K562 (cell line): ENCODE results near the gene ITGB2. TPM values are rescaled to one million over a fixed set of nuclear protein-coding genes. Genes with fewer than 3 reads are reported as not detected.

Source experiments
- CBFB ChIP-seq: sonication (generic); formaldehyde crosslinking; IDR thresholded peaks from 2 replicates; pipeline ENCODE4 v1.4.0; 2020; ENCODE audit warnings: mild to moderate bottlenecking, missing genetic modification reagents
- GTF2A2 ChIP-seq: IDR thresholded peaks from 2 replicates; pipeline ENCODE4 v1.6.1; 2016; ENCODE audit warnings: mild to moderate bottlenecking, missing genetic modification characterization, missing compliant biosample characterization
- HOXB6 ChIP-seq: fragments of 250-450 bp; sonication (Bioruptor Pico); IDR thresholded peaks from 2 replicates; pipeline ENCODE4 v1.5.1; 2022; ENCODE audit warnings: mild to moderate bottlenecking, borderline replicate concordance
- KLF10 ChIP-seq: fragments of 250-450 bp; sonication (Bioruptor Pico); IDR thresholded peaks from 2 replicates; pipeline ENCODE4 v1.6.1; 2021; ENCODE audit warnings: matching md5 sums
- NONO ChIP-seq, 2 experiments: fragments of 200-400 bp in 1 of 2; fragments of 450-650 bp in 1 of 2; formaldehyde crosslinking in 1 of 2; IDR thresholded peaks; 2 replicates each; pipeline ENCODE4 v1.6.1; 2017; ENCODE audit warnings: low read depth in 2 of 2, mild to moderate bottlenecking in 2 of 2, moderate library complexity in 2 of 2, low read length in 1 of 2
- RBM14 ChIP-seq: fragments of 200-400 bp; formaldehyde crosslinking; IDR thresholded peaks from 2 replicates; pipeline ENCODE4 v1.6.1; 2018; ENCODE audit warnings: low read depth, mild to moderate bottlenecking, low read length, moderate library complexity, borderline replicate concordance; ENCODE audit not compliant: insufficient read depth
- RBM17 ChIP-seq: fragments of 200-400 bp; formaldehyde crosslinking; IDR thresholded peaks from 2 replicates; pipeline ENCODE4 v1.6.1; 2017; ENCODE audit warnings: low read depth, mild to moderate bottlenecking, low read length, borderline replicate concordance
- SETDB1 ChIP-seq: IDR thresholded peaks from one replicate; pipeline ENCODE4 v1.6.1; 2012; ENCODE audit warnings: low read length, control low read depth, inconsistent platforms
- SRSF1 ChIP-seq: fragments of 200-400 bp; formaldehyde crosslinking; IDR thresholded peaks from 2 replicates; pipeline ENCODE4 v1.6.1; 2017; ENCODE audit warnings: mild to moderate bottlenecking, low read depth, low read length, moderate library complexity
- U2AF1 ChIP-seq: fragments of 200-400 bp; formaldehyde crosslinking; optimal IDR thresholded peaks from 2 replicates; pipeline ENCODE3; 2017; ENCODE audit warnings: mild to moderate bottlenecking, low read depth, low read length, moderate library complexity
- ZNF324 ChIP-seq: fragments of 250-450 bp; sonication (Bioruptor Pico); IDR thresholded peaks from 2 replicates; pipeline ENCODE4 v1.4.0; 2020; ENCODE audit warnings: mild to moderate bottlenecking
- ZNF699 ChIP-seq: fragments of 250-450 bp; sonication (Bioruptor Pico); IDR thresholded peaks from 2 replicates; pipeline ENCODE4 v1.8.0; 2021; ENCODE audit warnings: mild to moderate bottlenecking, moderate library complexity; ENCODE audit not compliant: insufficient replicate concordance
- ZSCAN29 ChIP-seq: fragments of 450-650 bp; IDR thresholded peaks from 2 replicates; pipeline ENCODE4 v1.6.1; 2017
- polyA plus RNA-seq, 8 experiments: library from polyadenylated mRNA; depleted of rRNA in 4 of 8; stranded (reverse) in 5 of 8; unstranded in 3 of 8; fragments of >200 nt; fragmentation: Nextera tagmentation in 2 of 8; fragmentation: Illumina TruSeq in 1 of 8; extraction: Ambion mirVana in 2 of 8; extraction: Trizol in 1 of 8; gene quantifications; 2 replicates each; pipeline versions ENCODE4 v1.2.1 to v1.2.3, GENCODE V29; 2011 to 2014; ENCODE audit warnings: inconsistent platforms in 1 of 8, missing spikeins in 1 of 8
- total RNA-seq, 7 experiments: library from RNA; depleted of rRNA in 6 of 7; stranded (reverse); fragments of >200 nt in 6 of 7; fragmentation: Illumina TruSeq in 2 of 7; extraction: Trizol in 2 of 7; gene quantifications; 2 replicates each; pipeline versions ENCODE4 v1.2.1 to v1.2.3, GENCODE V29; 2011 to 2021; ENCODE audit warnings: low replicate concordance in 1 of 7
- TF ChIP-seq, protein P1 (sequence below): sonication (generic); formaldehyde crosslinking; IDR thresholded peaks from 2 replicates; pipeline ENCODE4 v1.8.0; 2022; ENCODE audit warnings: missing genetic modification reagents, mild to moderate bottlenecking, borderline replicate concordance
- TF ChIP-seq, protein P2 (sequence below): fragments of 250-450 bp; sonication (Bioruptor Pico); IDR thresholded peaks from 2 replicates; pipeline ENCODE4 v1.8.0; 2022; ENCODE audit warnings: moderate library complexity, mild to moderate bottlenecking, inconsistent platforms
- TF ChIP-seq, protein P3 (sequence below): sonication (generic); formaldehyde crosslinking; IDR thresholded peaks from 2 replicates; pipeline ENCODE4 v1.9.0; 2022; ENCODE audit warnings: mild to moderate bottlenecking, missing genetic modification reagents
- TF ChIP-seq, protein P4 (sequence below): fragments of 250-450 bp; sonication (Bioruptor Pico); IDR thresholded peaks from 2 replicates; pipeline ENCODE4 v1.4.0; 2020; ENCODE audit warnings: mild to moderate bottlenecking, moderate library complexity, borderline replicate concordance
- TF ChIP-seq, protein P5 (sequence below): fragments of 250-450 bp; sonication (Bioruptor Pico); IDR thresholded peaks from 2 replicates; pipeline ENCODE4 v1.4.0; 2020; ENCODE audit warnings: mild to moderate bottlenecking
- TF ChIP-seq, protein P6 (sequence below): fragments of 450-650 bp; IDR thresholded peaks from 2 replicates; pipeline ENCODE4 v1.6.1; 2014; ENCODE audit warnings: low read depth, mild to moderate bottlenecking, moderate library complexity, borderline replicate concordance

Gene ITGB2
- total and polyA plus RNA-seq, 9 of the 15 experiments (the other 6 are each of a cell fraction or from before 2014, with no cell fraction given): 0.07 to 1.3 (median 0.51) TPM; not detected in 2

DNA sequence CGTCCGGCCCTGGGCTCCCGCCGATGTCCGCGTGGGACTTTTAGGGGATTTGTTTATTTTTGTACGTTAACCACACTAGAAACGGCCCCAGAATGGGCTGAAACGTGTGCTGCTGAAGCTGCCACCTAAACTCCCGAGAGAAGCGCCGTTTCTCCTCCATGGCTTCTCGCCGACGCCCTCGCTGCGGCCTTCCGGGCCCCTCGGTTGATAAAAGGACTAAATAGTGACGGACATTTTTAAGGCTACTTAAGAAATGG, 46.5 kb downstream of the ITGB2 start (continued):
- TF ChIP-seq, protein P1, sequence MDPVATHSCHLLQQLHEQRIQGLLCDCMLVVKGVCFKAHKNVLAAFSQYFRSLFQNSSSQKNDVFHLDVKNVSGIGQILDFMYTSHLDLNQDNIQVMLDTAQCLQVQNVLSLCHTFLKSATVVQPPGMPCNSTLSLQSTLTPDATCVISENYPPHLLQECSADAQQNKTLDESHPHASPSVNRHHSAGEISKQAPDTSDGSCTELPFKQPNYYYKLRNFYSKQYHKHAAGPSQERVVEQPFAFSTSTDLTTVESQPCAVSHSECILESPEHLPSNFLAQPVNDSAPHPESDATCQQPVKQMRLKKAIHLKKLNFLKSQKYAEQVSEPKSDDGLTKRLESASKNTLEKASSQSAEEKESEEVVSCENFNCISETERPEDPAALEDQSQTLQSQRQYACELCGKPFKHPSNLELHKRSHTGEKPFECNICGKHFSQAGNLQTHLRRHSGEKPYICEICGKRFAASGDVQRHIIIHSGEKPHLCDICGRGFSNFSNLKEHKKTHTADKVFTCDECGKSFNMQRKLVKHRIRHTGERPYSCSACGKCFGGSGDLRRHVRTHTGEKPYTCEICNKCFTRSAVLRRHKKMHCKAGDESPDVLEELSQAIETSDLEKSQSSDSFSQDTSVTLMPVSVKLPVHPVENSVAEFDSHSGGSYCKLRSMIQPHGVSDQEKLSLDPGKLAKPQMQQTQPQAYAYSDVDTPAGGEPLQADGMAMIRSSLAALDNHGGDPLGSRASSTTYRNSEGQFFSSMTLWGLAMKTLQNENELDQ: no peak
- TF ChIP-seq RBM17 (no peak), KLF10 (CRISPR knock-in tag) (no peak), NONO (IDR thresholded peaks at IDR 0.05; ENCODE audit: low read depth in 2 of 2, low read length in 1 of 2) (no peak), SRSF1 (no peak), SETDB1 (no peak), ZNF699 (CRISPR knock-in tag) (no peak), HOXB6 (CRISPR knock-in tag) (no peak), GTF2A2 (tag) (no peak), ZSCAN29 (no peak), U2AF1 (no peak), CBFB (CRISPR knock-in tag) (peak; percentile 87; the same call in 1 of the 2 replicates), ZNF324 (no peak), RBM14 (no peak)
- TF ChIP-seq, protein P2, sequence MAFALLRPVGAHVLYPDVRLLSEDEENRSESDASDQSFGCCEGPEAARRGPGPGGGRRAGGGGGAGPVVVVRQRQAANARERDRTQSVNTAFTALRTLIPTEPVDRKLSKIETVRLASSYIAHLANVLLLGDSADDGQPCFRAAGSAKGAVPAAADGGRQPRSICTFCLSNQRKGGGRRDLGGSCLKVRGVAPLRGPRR (CRISPR knock-in tag): no peak
- TF ChIP-seq, protein P3, sequence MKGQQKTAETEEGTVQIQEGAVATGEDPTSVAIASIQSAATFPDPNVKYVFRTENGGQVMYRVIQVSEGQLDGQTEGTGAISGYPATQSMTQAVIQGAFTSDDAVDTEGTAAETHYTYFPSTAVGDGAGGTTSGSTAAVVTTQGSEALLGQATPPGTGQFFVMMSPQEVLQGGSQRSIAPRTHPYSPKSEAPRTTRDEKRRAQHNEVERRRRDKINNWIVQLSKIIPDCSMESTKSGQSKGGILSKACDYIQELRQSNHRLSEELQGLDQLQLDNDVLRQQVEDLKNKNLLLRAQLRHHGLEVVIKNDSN (CRISPR knock-in tag): no peak
- TF ChIP-seq, protein P4, sequence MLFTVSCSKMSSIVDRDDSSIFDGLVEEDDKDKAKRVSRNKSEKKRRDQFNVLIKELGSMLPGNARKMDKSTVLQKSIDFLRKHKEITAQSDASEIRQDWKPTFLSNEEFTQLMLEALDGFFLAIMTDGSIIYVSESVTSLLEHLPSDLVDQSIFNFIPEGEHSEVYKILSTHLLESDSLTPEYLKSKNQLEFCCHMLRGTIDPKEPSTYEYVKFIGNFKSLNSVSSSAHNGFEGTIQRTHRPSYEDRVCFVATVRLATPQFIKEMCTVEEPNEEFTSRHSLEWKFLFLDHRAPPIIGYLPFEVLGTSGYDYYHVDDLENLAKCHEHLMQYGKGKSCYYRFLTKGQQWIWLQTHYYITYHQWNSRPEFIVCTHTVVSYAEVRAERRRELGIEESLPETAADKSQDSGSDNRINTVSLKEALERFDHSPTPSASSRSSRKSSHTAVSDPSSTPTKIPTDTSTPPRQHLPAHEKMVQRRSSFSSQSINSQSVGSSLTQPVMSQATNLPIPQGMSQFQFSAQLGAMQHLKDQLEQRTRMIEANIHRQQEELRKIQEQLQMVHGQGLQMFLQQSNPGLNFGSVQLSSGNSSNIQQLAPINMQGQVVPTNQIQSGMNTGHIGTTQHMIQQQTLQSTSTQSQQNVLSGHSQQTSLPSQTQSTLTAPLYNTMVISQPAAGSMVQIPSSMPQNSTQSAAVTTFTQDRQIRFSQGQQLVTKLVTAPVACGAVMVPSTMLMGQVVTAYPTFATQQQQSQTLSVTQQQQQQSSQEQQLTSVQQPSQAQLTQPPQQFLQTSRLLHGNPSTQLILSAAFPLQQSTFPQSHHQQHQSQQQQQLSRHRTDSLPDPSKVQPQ (CRISPR knock-in tag): no peak
- TF ChIP-seq, protein P5, sequence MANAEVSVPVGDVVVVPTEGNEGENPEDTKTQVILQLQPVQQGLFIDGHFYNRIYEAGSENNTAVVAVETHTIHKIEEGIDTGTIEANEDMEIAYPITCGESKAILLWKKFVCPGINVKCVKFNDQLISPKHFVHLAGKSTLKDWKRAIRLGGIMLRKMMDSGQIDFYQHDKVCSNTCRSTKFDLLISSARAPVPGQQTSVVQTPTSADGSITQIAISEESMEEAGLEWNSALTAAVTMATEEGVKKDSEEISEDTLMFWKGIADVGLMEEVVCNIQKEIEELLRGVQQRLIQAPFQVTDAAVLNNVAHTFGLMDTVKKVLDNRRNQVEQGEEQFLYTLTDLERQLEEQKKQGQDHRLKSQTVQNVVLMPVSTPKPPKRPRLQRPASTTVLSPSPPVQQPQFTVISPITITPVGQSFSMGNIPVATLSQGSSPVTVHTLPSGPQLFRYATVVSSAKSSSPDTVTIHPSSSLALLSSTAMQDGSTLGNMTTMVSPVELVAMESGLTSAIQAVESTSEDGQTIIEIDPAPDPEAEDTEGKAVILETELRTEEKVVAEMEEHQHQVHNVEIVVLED: no peak
- TF ChIP-seq, protein P6, sequence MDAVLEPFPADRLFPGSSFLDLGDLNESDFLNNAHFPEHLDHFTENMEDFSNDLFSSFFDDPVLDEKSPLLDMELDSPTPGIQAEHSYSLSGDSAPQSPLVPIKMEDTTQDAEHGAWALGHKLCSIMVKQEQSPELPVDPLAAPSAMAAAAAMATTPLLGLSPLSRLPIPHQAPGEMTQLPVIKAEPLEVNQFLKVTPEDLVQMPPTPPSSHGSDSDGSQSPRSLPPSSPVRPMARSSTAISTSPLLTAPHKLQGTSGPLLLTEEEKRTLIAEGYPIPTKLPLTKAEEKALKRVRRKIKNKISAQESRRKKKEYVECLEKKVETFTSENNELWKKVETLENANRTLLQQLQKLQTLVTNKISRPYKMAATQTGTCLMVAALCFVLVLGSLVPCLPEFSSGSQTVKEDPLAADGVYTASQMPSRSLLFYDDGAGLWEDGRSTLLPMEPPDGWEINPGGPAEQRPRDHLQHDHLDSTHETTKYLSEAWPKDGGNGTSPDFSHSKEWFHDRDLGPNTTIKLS: no peak
